ENCODE data around the gene ID1.
"Not testable (repeated sequence)": the region's sequence is repeated elsewhere in the genome, so short reads cannot be mapped to it uniquely, and the experiment has no call there.

Gene ID1

DNA sequence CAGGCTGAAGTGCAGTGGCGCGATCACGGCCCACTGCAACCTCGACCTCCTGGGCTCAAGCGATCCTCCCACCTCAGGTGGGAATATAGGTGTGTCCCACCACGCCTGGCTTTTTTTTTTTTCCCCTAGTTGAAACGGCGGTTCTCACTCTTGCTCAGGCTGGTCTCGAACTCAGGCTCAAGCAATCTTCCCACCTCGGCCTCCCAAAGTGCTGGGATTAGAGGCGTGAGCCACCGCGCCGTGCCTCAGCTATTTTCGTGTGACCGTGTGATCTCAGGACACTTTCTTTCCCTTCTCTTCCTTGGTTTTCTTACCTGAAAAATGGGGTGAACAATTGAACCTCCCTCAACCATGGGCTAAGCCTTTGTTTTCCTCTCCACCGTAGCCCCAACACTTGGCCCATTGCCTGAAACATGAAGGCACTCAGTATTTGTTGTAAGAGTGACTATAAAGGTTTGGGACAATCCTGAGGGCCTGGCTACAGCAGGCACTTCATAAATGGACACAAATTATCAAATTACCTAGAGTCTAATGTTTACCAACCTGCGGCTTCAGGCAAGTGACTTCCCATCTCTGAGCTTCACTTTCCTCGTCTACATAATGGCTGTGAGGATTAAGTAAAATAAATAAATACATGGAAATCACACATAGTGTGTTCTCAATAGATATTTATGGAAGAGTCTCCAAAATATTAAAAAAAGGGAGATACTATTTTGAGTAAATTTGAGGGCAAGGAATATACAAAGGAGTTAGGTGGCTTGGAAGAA is 31.4 kb upstream of the ID1 start:
- no peak for DNase-seq (ENCODE audit: low spot score)

DNA sequence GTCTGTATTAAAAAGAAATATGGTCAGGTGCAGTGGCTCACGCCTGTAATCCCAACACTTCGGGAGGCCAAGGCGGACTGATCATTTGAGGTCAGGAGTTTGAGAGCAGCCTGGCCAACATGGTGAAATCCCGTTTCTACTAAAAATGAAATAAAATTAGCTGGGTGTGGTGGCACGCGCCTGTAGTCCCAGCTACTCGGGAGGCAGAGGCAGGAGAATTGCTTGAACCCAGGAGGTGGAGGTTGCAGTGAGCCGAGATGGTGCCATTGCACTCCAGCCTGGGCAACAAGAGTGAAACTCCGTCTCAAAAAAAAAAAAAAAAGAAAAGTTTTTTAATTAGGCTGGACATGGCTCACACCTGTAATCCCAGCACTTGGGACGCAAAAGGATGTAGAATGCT is 30.1 kb upstream of the ID1 start:
- DNase-seq (ENCODE audit: low spot score) = not testable (repeated sequence)

DNA sequence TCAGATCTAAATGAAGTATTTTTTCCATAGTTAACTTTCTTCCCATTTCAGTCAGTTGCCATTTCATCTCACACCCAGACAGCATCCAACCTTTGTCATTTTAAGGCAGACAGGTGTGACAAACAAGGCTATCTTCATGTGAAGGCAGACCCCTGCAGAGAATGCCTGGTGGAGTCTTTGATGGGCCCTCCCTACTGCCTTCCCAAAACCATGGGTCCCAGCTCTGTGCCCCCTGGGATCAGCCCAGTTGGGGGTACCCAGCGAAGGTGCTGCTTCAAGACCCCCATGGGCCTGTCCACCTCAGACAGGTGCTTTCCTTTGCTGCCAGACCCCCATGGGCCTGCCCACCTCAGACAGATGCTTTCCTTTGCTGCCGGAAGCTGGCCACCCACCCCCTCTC is 28.3 kb upstream of the ID1 start:
- DNase-seq (ENCODE audit: low spot score) = no peak

DNA sequence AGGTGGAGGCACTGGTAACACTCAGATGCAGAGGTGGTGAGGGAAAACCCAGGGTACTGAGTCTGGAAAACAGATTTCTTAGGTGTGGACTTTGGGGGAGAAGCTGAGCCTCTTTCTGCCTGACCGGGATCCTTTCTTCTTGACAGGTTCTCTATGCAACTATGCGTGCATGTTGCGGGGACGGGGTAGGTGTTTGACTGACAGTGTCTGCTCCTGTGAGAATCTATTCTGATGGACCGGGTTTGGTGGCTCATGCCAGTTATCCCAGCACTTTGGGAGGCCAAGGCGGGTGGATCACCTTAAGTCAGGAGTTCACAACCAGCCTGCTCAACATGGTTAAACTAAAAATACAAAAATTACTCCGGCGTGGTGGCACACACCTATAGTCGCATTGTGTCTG is 27.9 kb upstream of the ID1 start:
- DNase-seq (ENCODE audit: low spot score) = no peak

DNA sequence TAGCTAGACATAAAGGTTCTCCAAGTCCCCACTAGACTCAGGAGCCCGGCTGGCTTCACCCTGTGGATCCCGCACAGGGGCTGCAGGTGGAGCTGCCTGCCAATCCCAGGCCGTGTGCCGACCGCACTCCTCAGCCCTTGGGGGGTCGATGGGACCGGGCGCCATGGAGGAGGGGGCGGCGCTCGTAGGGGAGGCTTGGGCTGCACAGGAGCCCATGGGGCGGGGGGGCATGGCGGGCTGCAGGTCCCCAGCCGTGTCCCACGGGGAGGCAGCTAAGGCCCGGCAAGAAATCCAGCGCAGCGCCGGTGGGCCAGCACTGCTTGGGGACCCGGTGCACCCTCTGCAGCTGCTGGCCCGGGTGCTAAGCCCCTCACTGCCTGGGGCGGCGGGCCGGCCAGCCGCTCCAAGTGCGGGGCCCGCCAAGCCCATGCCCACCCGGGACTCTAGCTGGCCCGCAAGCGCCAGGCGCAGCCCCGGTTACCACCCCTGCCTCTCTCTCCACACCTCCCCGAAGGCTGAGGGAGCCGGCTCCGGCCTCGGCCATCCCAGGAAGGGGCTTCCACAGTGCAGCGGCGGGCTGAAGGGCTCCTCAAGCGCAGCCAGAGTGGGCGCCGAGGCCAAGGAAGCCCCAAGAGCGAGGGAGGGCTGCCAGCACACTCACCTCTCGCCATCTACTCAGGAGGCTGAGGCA is 26.5 kb upstream of the ID1 start:
- no peak for DNase-seq (ENCODE audit: low spot score)

DNA sequence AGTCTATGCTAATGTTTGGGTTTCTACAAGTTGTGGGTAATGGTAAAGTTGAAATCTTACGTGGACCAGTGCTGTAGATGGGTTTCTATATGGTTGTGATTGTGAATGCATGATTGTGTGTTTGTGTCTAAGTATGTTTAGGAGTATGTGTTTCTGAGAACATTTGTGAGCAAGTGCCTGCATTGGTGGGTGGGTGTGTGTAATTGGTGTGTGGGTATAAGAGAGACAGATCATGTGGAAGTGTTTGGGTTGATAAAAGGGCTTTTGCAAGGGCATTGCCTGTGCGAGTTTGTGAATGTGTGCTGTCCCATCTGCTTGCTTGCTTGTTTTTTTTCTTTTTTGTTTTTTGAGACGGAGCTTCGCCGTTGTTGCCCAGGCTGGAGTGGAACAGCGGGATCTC is 25.8 kb upstream of the ID1 start:
- no peak for DNase-seq (ENCODE audit: low spot score)

DNA sequence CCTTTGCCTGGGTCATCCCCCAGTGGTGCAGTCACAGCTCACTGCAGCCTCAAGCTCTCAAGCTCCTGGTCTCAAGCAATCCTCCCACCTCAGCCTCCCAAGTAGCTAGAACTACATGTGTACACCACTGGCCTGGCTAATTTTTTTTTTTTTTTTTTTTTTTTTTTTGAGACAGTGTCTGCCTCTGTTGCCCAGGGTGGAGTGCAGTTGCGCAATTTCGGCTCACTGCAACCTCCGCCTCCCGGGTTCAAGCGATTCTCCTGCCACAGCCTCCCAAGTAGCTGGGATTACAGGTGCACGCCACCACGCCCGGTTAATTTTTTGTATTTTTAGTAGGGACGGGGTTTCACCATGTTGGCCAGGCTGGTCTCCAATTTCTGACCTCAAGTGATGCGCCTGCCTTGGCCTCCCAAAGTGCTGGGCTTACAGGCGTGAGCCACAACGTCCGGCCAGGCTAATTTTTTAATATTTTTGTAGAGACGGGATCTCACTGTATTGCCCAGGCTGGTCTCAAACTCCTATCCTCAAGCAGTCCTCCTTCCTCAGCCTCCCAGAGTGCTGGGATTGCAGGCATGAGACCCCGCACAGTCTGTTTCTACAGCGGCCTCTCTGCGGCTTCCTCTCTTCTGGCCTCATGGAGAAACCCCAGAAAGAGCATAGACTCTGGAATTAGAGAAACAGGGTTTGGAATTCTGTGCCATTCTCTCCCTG is 25.0 kb upstream of the ID1 start:
- DNase-seq (ENCODE audit: low spot score) = not testable (repeated sequence)

DNA sequence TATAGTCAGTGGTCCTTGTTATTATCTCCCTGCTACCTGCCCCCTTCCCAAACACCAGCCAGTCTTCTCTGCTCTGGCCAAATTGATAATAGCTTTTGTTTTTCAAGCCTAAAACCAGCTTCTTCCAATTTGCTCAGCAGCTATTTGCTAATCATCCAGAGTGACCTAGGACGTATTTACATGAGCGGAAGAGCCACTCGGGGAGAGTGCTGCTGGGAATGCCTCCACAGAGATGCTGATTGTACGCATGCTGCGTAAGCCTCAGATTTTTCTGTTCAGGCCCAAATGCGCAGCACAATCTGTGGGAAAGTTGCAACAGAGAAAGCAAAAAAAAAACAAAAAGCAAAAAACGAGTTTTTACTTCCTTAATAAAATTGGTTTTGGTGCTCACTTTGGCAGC is 24.4 kb upstream of the ID1 start:
- DNase-seq (ENCODE audit: low spot score) = no peak

DNA sequence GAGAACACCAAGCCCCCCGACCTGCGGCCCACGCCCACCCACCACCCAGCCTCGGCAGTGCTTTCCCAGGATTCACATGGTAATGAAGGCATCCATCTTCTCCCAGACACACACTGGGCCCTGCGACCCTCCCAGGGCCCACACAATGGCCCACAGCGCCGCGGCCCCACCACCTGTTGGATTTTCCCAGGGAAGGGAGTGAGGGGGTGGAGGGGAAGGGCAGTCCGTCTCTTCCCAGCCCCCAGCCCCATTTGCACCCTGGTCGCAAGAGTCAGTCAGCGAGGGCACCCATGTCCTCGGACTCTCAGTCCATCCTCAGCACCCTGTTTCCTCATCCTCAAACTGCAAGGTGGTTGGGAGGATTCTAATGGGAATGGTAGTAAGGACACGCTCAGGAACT is 23.7 kb upstream of the ID1 start:
- no peak for DNase-seq (ENCODE audit: low spot score)

DNA sequence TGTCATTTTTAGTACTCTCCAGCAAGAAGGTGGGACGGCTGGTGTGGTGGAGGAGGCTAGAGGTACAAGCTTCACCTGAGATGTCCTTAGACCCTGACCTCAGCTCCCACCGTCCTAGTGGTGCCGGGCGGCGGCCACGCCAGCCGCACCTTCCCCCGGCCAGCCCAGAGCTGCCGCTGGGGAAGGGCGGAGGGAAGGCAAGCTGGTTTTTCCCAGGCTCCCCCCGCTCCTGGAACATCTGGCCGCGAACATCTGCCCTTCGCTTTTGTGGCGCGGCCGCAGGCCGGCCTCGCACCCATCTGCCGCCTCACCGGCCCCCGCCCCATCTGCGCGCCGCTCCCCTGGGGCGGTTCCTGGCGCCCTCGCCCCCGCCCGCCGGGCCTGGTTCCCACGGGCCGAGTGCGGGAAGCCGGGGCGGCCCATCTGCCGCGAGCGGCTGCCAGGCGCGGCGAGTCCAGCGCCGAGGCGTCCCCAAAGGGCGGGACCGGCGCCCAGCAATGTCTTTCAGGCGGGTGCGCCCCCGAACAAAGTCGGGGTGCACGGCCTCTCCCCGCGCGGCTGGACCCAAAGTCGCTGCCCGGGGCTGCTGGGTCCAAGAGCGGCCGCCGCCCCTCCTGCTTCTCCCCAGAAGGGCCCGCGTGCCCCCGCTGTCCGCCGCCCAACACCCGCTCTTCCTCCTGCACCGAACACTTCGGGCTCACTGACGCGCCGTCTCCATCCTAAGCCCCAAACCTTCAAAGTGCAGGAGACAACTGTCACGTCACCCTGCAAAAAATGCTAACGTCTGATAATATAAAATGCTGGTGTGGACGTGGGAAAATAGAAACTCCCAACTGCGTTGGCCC is 17.3 kb upstream of the ID1 start:
- DNase-seq (ENCODE audit: low spot score) = peak; percentile 61

DNA sequence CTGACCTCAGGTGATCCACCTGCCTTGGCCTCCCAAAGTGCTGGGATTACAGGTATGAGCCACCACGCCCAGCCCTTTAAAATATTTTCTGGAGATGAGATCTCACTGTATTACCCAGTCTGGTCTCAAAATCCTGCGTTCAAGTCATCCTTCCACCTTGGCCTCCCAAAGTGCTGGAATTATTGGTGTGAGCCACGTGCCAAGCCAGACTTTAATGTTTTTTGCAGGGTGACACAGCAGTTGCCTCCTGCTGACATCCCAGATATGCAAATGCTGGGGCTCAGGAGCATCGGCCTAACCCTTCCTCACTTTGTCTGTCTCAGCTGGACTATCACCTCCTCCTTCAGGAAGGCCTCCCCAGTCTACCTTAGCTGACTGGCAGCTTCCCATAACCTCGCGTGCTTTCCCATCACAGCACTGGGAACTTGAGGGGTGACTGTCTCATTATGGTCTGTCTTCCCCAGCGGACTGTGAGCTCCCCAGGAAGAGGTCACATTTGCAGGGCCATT is 14.3 kb upstream of the ID1 start:
- DNase-seq (ENCODE audit: low spot score) = no peak

DNA sequence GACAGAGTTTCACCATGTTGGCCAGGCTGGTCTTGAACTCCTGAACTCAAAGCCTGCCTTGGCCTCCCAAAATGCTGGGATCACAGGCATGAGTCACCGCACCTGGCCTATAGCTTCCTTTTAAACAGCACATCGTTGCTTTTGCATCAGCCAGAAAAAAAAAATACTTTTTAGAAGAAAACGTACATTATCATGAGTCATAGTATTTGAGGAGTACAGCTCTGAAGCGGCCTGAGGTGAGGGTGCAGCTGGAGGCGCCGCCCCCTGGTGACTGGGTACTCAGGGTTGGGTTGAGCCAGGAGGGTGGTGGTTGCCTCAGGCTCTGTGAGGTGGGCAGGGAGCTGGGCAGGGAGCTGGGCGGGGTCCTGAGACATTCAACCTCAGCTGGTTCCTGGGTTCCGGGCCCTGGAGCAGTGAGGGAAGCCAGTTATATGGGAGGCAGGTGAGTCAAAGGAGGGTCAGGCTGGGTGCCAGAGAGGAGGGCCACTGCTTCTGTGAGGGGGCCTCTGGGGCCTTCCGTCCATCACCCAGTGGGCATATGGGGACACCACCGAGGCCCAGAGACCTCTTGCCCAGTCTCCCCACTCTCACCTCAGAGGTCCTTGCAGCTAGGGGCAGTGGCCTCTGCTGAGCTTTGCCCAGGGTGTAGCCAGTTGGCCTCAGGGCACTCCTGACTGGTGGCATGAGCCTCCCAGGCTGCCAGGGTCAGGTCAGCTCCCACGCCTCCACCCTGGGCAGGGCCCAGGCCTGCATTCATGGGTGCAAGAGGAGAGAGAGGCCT is 11.7 kb upstream of the ID1 start:
- DNase-seq (ENCODE audit: low spot score) = peak; percentile 56

DNA sequence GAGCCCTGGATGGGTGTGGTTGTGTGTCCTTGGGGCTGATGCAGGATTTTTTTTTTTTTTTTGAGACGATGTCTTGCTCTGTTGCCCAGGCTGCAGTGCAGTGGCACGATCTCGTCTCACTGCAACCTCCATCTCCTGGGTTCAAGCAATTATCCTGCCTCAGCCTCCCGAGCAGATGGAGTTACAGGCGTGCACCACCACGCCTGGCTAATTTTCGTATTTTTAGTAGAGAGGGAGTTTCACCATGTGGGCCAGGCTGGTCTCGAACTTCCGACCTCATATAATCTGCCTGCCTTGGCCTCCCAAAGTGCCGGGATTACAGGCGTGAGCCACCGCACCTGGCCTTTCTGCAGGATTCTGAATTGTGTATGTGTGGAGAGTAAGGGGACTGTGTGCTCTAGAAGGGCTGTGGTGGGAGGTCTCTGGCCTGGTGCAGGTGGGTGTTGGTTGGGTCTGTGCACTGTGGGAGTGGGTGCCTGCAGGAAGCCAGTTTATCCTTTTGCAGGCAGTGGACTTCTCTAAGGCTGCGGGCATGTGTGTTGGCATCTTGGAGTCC is 11.0 kb upstream of the ID1 start:
- no peak for DNase-seq (ENCODE audit: low spot score)

DNA sequence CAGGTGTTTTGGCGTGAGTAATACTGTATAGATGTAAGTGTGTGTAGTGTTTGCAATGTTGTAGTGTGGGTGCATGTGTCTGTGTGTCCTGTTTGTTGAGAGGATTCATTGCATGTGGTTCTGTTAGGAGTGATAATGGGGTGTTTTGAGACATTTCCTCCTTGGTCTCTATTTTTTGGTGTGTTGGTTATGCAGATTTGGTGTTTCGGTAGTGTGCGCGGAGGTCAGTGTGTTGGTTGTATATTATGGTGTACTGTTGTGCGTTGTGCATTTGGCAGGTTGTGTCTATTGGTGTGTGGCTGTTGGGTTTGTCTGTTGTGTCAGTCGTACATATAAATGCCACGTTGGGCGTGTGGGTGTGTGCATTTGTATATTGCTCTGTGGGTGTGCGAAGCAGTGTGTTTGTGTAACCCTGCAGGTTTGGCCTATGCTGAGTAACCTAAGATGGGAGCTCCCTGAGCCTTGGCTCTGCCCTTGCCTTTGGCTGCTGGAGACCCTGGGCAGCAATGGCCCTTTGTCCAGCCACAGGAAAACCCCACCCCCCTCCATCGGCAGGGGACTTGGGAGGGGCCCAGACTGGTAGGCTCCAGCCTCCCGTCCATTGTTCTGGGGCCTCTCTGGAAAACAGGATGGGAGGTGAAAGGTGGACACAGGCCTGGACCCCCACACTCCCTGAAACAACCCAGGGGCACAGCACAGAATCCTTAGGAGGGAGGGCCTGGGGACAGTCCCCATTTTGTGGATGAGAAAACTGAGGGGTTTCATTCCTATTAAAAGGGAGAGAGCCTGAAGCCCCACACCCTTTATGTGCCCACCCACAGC is 10.3 kb upstream of the ID1 start:
- no peak for DNase-seq (ENCODE audit: low spot score)

DNA sequence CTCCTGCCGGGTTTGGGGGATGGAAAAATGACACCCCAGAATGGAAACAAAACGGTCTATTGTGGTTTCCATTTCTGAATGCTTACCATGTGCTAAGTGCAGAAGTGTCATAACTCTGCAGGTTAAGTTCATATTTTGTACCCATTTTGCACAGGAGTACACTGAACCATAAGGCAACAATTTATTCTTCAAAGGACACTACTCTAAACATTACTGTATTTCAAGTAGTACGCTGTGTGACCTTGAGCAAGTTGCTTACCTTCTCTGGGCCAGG is 9.8 kb upstream of the ID1 start:
- DNase-seq (ENCODE audit: low spot score) = no peak

DNA sequence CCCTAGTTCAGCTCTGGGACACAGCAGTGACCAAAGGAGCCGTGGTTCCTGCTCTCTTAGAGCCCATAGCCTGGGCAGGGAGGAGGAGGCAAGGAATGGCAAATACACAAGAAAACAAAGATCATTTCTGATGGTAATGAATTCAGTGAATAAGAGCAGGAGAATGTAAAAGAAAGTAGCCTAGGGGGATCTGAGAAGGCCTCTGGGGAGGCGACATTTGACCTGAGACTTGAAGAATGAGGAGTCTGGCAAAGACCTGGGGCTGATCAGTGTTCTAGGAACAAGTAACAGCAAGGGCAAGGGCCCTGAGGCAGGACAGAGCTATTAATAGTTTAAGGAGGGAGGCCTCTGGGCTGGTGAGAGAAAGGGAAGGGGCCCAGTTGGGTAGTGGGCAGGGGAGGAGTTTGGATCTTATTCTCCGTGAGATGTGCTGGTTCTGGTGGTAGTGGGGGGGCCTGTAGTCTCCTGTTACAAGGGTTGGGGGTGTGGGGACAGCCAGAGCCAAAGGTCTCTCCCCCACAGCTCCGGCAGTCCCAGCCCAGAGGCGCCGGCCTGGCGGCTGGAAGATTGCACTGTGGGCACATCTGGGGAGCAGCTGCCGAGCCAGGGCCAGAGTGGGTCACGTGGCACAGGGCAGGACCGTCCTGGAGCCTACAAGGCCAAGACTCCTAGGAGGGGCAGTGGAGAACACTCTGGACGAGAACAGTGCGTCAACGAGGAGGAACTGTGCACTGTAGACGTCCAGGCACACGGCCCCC is 9.3 kb upstream of the ID1 start:
- peak; percentile 93 for DNase-seq (ENCODE audit: low spot score)

DNA sequence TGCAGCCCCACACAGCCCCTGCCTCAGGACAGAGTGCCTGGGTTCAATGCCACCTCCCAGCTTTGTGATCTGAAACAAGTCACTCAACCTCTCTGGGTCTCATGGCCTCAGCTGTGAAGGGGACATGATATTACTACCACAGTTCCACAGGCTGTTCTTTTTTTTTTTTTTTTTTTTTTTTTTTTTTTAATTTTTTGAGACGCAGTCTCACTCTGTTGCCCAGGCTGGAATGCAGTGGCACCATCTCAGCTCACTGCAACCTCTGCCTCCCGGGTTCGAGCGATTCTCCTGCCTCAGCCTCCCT is 8.7 kb upstream of the ID1 start:
- DNase-seq (ENCODE audit: low spot score) = not testable (repeated sequence)

DNA sequence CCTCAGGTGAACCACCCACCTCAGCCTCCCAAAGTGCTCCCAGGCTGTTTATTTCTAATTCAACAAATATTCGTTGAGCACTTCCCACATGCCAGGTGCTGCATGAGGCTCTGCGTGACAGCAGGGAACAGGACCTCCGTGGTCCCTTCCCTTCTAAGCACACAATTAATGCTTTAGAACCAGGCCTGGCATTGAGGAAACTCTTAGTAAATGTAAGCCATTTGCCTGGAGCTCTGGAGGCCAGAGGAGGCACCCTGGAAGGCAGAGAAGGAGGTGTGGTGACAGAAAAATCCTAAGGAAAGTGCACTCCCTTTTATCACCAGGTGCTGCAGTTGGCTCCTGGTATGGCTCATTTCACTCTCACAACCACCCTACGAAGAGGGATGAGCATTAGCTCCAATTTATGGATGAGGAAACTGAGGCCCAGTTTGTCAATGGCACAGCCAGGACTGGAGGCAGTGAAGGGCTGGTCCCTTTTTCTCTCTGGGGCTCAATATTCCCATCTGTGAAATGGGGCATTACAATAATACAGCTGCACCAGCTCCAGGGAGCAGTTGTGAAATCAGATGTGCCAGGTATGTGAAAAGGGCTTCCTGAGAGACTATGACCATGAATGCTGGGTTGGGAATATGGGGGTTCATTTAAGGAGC is 8.1 kb upstream of the ID1 start:
- DNase-seq (ENCODE audit: low spot score) = no peak

DNA sequence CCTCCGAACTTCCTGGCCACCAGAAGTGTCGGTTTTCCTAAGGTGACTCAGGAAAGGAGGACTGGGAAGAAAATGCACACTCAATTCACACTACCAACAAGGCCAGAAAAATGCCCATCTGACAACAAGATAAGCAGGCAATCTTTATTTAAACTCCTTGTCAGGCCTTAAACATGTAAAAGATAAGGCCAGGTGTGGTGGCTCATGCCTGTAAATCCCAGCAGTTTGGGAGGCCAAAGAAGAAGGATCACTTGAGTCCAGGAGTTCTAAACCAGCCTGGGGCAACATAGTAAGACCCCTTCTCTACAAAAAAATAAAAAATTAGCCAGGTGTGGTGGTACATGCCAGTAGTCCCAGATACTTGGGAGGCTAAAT is 7.6 kb upstream of the ID1 start:
- no peak for DNase-seq (ENCODE audit: low spot score)
